Fibroblast of skin of right biceps (primary cell): Measurements from ENCODE around the gene FRMD1.

Experiments used
- DNase-seq: peaks from one replicate; pipeline ENCODE4 v3.0.0-alpha.2; 2013

Gene FRMD1

GRCh38 chr6:168053086-168053956 lies 25.7 kb downstream of the FRMD1 start:
- DNase-seq: no peak

- DNase-seq: no peak
Measured at GRCh38 chr6:168052291-168052891, 26.6 kb downstream of the FRMD1 start.

GRCh38 chr6:168051648-168052047 lies 27.4 kb downstream of the FRMD1 start:
- DNase-seq: no peak

GRCh38 chr6:168050881-168051586 lies 28.0 kb downstream of the FRMD1 start:
- DNase-seq: peak; percentile 49

- DNase-seq: no peak
Measured at GRCh38 chr6:168050225-168050880, 28.7 kb downstream of the FRMD1 start.

- no peak for DNase-seq
Measured at GRCh38 chr6:168049706-168050224, 29.2 kb downstream of the FRMD1 start.

- DNase-seq: no peak
Measured at GRCh38 chr6:168049277-168049676, 29.7 kb downstream of the FRMD1 start.

- DNase-seq: no peak
Measured at GRCh38 chr6:168048724-168049025, 30.3 kb downstream of the FRMD1 start.

GRCh38 chr6:168047841-168048723 lies 30.9 kb downstream of the FRMD1 start:
- DNase-seq: no peak

GRCh38 chr6:168046696-168047095 lies 32.3 kb downstream of the FRMD1 start:
- DNase-seq: no peak

GRCh38 chr6:168045706-168046620 lies 33.0 kb downstream of the FRMD1 start:
- DNase-seq: no peak

- no peak for DNase-seq
Measured at GRCh38 chr6:168045141-168045691, 33.8 kb downstream of the FRMD1 start.

GRCh38 chr6:168044521-168045130 lies 34.4 kb downstream of the FRMD1 start:
- DNase-seq: no peak

- DNase-seq: no peak
Measured at GRCh38 chr6:168043848-168044415, 35.1 kb downstream of the FRMD1 start.

- no peak for DNase-seq
Measured at GRCh38 chr6:168043193-168043847, 35.7 kb downstream of the FRMD1 start.

- no peak for DNase-seq
Measured at GRCh38 chr6:168042426-168043192, 36.4 kb downstream of the FRMD1 start.

GRCh38 chr6:168041928-168042327 lies 37.1 kb downstream of the FRMD1 start:
- DNase-seq: no peak

GRCh38 chr6:168040856-168041496 lies 38.0 kb downstream of the FRMD1 start:
- DNase-seq: no peak
